Skeletal muscle satellite cell (primary cell): ENCODE data around the gene SEZ6.

ENCODE experiments used
- H3K27me3 ChIP-seq: 2 replicates; pipeline ENCODE4 v1.7.0; 2013; ENCODE audit warnings: low read length; ENCODE audit not compliant: control insufficient read depth, insufficient read depth
- H3K36me3 ChIP-seq: 2 replicates; pipeline ENCODE4 v1.7.0; 2013; ENCODE audit warnings: mild to moderate bottlenecking, control low read depth, low read length; ENCODE audit not compliant: insufficient read depth
- H3K4me1 ChIP-seq: 2 replicates; pipeline ENCODE4 v1.7.0; 2013; ENCODE audit warnings: low read length; ENCODE audit not compliant: control insufficient read depth, insufficient read depth
- H3K4me2 ChIP-seq: 2 replicates; pipeline ENCODE4 v1.7.0; 2013; ENCODE audit warnings: mild to moderate bottlenecking, low read length
- H3K4me3 ChIP-seq: 2 replicates; pipeline ENCODE4 v1.7.0; 2013; ENCODE audit warnings: low read length
- H3K9ac ChIP-seq: 2 replicates; pipeline ENCODE4 v1.7.0; 2013; ENCODE audit warnings: mild to moderate bottlenecking, low read depth, low read length, moderate library complexity
- H3K9me3 ChIP-seq: replicated peaks from 2 replicates; pipeline ENCODE4 v1.7.0; 2013; ENCODE audit warnings: mild to moderate bottlenecking, control low read depth, low read length

SEZ6 gene

DNA sequence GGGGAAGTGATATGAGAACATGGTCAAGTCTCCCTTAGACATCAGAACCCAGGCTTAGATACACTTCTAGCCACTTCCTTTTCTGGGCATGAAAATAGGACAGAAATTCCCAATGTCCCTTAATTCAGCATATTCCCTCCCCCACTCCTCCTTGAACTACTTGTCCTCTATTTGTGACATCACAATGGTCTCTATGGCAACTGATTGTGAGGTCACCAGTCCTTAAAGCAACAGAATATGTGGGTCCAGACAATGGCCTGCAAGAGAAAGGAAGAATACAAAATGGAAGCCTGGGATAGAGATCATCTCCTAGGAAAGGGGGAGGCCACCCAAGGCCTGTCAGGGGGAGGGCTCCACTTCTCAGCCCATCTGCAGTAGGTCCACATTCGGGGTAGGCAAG, 6.7 kb upstream of the SEZ6 start:
- Histone ChIP-seq H3K4me2 (no peak overlapping the region), H3K4me1 (peaks cover 7% of the 10 kb centered on the region)

DNA sequence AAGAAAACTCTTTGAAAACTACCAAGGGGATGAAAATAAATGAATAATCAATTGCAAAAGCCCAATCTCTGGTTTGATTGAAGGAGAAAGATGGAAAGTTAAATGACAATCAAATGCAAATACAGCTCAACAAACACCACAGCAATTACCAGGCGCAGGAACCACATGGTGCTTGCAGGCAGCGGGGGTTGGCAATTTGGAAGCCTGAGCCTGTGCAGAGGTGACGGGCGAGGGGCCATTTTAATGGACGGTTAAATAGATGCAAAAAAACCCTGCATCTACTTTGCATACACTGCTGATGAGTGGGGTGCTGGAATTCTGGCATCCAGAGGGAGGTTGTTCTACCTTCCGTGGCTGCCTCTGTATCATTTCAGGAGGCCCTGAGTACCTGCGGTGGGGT, 4.8 kb upstream of the SEZ6 start:
- H3K27me3 ChIP-seq = peaks cover 50% of the 10 kb centered on the region
- no peak overlapping the region for H3K4me3 ChIP-seq
- peaks cover 13% of the 10 kb centered on the region for H3K4me1 ChIP-seq
- no peak overlapping the region for H3K4me2 ChIP-seq
- H3K9me3 ChIP-seq = no peaks in the 10 kb centered on the region
- H3K36me3 ChIP-seq = no peaks in the 10 kb centered on the region
- no peak overlapping the region for H3K9ac ChIP-seq

More for the DNA sequence above, 6.7 kb upstream of the SEZ6 start:
- Histone ChIP-seq H3K9ac (no peak overlapping the region), H3K9me3 (no peaks in the 10 kb centered on the region), H3K36me3 (no peaks in the 10 kb centered on the region), H3K27me3 (peaks cover 66% of the 10 kb centered on the region), H3K4me3 (no peak overlapping the region)

DNA sequence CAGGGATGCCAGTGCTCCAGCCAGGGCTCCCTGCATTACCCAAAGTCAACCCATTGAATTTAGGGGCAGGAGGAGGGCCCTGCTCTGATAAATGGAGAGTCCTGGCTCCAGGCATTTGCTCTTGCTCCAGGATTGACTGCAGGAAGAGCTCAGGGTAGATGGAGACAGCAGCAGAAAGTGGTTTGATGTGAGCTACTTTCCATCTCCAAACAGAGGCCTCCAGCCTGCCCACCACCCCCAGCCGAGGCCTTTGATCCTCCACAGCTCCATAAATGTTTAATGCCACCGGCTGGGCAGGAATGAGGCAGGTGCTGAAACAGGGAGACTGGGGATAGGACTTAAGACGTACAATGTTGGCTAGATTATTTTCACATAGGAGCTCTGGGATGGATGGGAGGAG, 4.3 kb upstream of the SEZ6 start:
- H3K4me1 ChIP-seq = peaks cover 13% of the 10 kb centered on the region
- peaks cover 50% of the 10 kb centered on the region for H3K27me3 ChIP-seq
- no peak overlapping the region for H3K4me2 ChIP-seq
- H3K4me3 ChIP-seq = no peak overlapping the region
- H3K36me3 ChIP-seq = no peaks in the 10 kb centered on the region
- no peak overlapping the region for H3K9ac ChIP-seq
- no peaks in the 10 kb centered on the region for H3K9me3 ChIP-seq

DNA sequence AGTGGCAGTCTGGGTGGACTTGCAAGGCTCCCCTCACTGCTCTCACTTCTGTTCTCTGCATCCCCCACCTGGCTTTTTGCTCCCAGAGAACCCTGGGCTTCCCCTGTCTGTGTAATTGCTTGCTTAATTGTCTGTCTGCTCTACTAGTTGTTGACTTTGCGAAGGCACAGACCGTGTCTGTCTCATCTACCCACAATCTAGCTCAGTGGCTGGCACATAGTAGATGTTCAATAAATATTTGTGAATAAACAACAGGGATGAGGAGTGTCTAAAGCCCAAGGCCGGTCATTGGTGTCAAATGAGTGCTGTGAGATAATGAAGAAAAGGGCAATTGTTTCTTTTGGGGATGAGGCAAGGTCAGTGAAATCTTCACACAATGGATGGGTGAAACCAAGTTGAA, 2.8 kb upstream of the SEZ6 start:
- Histone ChIP-seq H3K9ac (no peak overlapping the region), H3K4me3 (no peak overlapping the region), H3K36me3 (no peaks in the 10 kb centered on the region), H3K9me3 (no peaks in the 10 kb centered on the region), H3K27me3 (peaks cover 50% of the 10 kb centered on the region), H3K4me2 (no peak overlapping the region), H3K4me1 (peaks cover 13% of the 10 kb centered on the region)

DNA sequence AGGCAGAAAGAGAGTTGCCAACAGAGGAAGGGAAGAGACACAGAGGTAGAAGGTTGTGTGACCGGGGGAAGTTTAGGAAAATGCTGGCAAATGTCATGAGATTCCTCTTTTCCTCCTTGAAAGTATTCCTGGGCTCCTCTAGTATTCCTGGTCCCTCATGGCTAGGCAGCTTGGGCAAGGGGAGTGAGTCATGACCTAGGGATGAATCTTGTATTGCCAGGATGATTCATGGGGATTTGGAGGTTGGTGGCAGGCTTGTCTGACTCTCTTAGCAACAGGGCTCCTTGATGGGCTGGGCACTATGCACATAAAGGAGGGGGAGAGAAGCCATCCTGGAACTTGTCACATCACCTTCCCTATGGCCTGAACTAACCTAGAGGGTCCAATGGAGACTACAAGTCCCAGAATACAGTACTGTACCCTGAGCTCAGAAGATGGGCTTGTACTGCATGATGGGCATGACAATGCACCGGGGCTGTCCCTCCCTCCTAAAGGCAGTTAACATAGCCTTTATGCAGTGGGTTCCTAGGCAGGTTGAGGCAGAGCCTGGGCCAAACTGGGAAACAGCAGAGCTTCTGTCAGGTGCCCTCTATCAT, 2.1 kb upstream of the SEZ6 start:
- Histone ChIP-seq H3K4me2 (peak overlapping the region; percentile 18), H3K36me3 (no peaks in the 10 kb centered on the region), H3K4me1 (peaks cover 13% of the 10 kb centered on the region), H3K9ac (no peak overlapping the region), H3K9me3 (no peaks in the 10 kb centered on the region), H3K4me3 (no peak overlapping the region), H3K27me3 (peaks cover 53% of the 10 kb centered on the region)

DNA sequence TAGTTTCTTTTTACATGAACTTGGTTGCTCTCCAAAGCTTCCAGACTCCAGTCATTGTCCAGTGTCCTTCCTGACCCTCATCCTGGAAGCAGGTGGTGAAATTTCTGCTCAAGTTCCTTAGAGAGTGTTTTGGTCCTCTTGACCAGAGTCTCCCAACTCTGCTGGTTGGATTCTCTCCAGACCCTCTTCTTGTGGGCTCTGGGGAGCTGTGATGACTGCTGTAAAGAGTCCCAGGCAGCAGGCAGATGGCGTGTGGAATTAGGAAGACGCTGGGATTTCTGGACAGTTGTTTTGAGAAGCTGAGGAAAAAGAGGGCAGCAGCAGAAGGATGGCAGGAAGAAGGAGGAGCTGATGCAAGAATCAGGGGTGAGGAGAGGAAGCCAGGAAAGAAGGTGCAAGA, 1.6 kb upstream of the SEZ6 start:
- Histone ChIP-seq H3K4me3 (no peak overlapping the region), H3K9ac (no peak overlapping the region), H3K4me1 (peaks cover 13% of the 10 kb centered on the region), H3K36me3 (no peaks in the 10 kb centered on the region), H3K9me3 (no peaks in the 10 kb centered on the region), H3K27me3 (peaks cover 55% of the 10 kb centered on the region), H3K4me2 (peak overlapping the region; percentile 18)

DNA sequence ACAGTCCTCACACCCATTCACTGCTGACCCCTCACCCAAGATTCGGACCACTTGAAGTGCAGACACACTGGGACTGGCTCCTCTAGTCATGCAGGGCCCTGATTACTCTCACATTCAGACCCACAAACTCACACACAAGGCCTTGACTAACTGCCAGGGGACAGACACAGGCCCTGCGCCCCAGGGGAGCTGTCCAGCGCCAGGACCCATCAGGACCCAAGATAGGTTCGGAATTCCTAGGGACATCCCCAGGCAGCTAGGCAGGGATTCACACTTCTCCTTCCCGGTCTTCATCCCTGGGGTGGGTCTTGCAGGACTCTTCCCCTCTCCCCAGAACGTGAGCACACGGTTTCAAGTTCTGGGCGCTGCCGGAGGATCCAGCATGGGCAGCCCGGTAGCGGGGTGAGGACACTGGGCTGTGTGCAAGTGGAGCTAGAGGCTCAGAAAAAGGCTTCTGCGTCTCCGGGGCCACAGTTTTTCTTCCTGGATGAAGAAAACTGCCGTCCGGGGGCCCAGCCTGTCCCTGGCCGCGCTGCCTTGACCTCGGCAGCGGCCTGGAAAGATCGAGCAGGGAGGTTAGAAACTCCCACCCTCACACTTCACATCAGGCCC, 1.6 kb downstream of the SEZ6 start:
- no peaks in the 10 kb centered on the region for H3K9me3 ChIP-seq
- no peak overlapping the region for H3K4me2 ChIP-seq
- no peak overlapping the region for H3K9ac ChIP-seq
- H3K4me1 ChIP-seq = peaks cover 13% of the 10 kb centered on the region
- H3K27me3 ChIP-seq = peaks cover 61% of the 10 kb centered on the region
- no peaks in the 10 kb centered on the region for H3K36me3 ChIP-seq
- H3K4me3 ChIP-seq = no peak overlapping the region

DNA sequence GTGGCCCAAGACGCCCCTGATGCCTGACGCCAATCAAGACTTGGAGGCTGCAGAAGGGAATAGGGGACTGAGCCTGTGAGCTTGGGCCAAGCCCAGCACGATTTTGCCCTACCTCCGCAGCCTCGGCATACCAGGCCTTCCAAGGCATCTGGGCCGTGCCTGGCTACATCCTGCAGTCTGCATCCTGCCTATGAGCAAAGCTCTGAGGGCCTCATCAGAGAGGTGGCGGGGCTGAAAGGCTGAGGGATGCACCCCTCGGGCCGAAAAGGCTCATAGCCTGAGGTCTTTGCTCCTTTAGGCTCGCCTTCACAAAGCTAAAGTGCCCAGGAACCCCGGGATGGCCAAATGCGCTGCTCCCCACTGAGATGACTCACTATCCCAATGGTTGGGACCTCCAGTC, 2.5 kb downstream of the SEZ6 start:
- Histone ChIP-seq H3K27me3 (peaks cover 67% of the 10 kb centered on the region), H3K9me3 (no peaks in the 10 kb centered on the region), H3K4me1 (peaks cover 13% of the 10 kb centered on the region), H3K4me3 (no peak overlapping the region), H3K36me3 (no peaks in the 10 kb centered on the region), H3K9ac (no peak overlapping the region), H3K4me2 (no peak overlapping the region)

DNA sequence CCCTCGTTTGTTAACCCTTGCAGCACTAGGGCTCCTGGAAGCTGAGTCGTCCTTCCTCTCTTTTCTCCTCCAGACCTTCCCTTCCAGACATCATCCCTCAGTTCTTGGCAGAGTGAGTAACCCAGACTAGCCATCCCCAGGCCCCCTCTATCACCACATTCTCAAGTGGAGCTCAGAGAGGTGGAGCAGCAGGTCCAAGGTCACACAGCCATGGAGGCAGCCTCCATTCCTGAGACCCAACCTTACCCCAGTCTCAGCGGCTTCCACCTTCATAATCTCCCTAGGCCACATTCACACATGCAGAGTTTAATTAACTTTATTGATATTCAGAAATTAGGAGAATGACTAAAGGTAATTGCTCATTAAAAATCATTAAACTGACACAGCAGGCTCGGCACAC, 3.0 kb downstream of the SEZ6 start:
- H3K27me3 ChIP-seq = peaks cover 71% of the 10 kb centered on the region
- no peak overlapping the region for H3K9ac ChIP-seq

DNA sequence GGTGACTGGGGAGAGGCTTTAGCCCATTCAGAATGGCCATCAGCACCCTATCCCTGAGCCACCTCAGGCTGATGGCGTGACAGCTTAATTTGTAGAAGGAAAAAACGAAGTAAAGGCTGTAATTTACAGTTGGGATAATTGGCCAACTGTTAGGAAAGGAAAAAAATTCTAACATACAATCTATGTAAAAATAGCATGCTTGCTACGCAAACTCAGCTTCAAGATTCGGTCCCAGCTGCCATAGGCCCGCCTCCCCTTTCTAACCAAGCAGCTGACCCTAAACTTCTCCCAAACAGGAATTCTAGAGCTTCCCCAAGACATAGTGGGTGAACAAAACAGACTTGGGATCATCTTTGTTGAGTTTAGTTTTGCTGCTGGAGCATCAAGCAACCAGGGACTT, 4.9 kb downstream of the SEZ6 start:
- Histone ChIP-seq H3K4me3 (no peak overlapping the region), H3K4me2 (no peak overlapping the region), H3K4me1 (no peaks in the 10 kb centered on the region), H3K9ac (no peak overlapping the region), H3K9me3 (no peaks in the 10 kb centered on the region), H3K27me3 (peaks cover 85% of the 10 kb centered on the region), H3K36me3 (no peaks in the 10 kb centered on the region)

More for the DNA sequence above, 3.0 kb downstream of the SEZ6 start:
- Histone ChIP-seq H3K4me3 (no peak overlapping the region), H3K36me3 (no peaks in the 10 kb centered on the region), H3K9me3 (no peaks in the 10 kb centered on the region), H3K4me2 (no peak overlapping the region), H3K4me1 (peaks cover 9% of the 10 kb centered on the region)

DNA sequence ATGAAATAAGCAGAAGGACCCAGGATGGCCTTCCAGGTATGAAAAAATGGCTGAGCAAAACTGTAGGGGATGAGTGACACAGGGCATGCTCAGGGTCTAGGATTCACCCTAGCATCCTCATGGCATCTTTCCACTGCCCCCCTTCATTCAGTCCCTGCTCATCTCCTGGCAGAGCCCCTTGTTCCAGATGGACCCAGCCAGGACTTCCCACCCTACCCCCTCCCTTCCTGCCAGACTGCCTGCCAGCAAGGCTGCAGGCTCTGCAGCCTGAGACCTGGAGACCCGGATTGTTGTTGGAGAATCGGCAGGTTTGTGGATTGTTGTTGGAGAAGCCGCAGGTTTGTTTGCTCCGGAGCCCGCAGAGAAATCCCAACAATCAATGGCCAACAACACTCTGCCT, 6.6 kb downstream of the SEZ6 start:
- H3K36me3 ChIP-seq = no peaks in the 10 kb centered on the region
- peaks cover 77% of the 10 kb centered on the region for H3K27me3 ChIP-seq
- no peak overlapping the region for H3K9ac ChIP-seq
- no peaks in the 10 kb centered on the region for H3K4me1 ChIP-seq
- no peak overlapping the region for H3K4me3 ChIP-seq
- no peak overlapping the region for H3K4me2 ChIP-seq
- no peaks in the 10 kb centered on the region for H3K9me3 ChIP-seq

DNA sequence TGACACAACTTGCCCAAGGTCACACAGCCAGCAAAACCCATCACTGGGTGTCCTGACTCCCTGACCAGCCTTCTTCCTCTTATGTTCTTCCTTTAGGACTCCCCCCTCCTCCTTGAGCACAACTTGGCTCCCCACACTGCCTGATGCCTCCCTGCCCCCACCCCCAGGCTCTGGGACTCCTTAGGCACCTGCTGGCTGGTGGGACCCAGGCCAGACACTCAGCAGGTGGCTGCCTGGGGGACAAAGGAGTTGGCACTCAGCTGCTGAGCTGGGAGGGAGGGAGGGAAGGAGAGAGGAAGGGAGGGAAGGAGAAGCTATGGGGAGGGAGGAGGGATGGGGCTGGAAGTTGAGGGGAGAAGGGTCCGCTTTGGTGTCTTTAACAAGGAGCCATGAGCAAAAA, 8.0 kb downstream of the SEZ6 start:
- no peaks in the 10 kb centered on the region for H3K36me3 ChIP-seq
- no peak overlapping the region for H3K9ac ChIP-seq
- H3K4me2 ChIP-seq = no peak overlapping the region
- H3K9me3 ChIP-seq = no peaks in the 10 kb centered on the region
- H3K4me3 ChIP-seq = no peak overlapping the region
- H3K4me1 ChIP-seq = no peaks in the 10 kb centered on the region
- peaks cover 66% of the 10 kb centered on the region for H3K27me3 ChIP-seq
